Liver (tissue), 3 donors: Measurements from ENCODE around the gene FFAR1.

Experiments used
- ATF3 ChIP-seq: IDR thresholded peaks from 2 replicates; pipeline ENCODE4 v1.6.1; 2016; ENCODE audit warnings: antibody characterized with exemption
- CTCF ChIP-seq: fragments of 150-350 bp; IDR thresholded peaks from 2 replicates; pipeline ENCODE4 v1.5.1; 2017; ENCODE audit warnings: improper control_type of control experiment, low read depth, low read length; ENCODE audit not compliant: missing input control
- EGR1 ChIP-seq, 2 donors: IDR thresholded peaks; 2 replicates each; pipeline ENCODE4 v1.6.1; 2016 to 2018; ENCODE audit warnings: antibody characterized with exemption in 2 of 2, low read depth in 2 of 2
- JUND ChIP-seq, 2 donors: IDR thresholded peaks; 2 replicates each; pipeline ENCODE4 v1.6.1; 2016; ENCODE audit warnings: antibody characterized with exemption in 2 of 2
- RAD21 ChIP-seq, 2 donors: IDR thresholded peaks; 2 replicates each; pipeline ENCODE4 v1.6.1; 2016; ENCODE audit warnings: antibody characterized with exemption in 2 of 2, mild to moderate bottlenecking in 2 of 2
- REST ChIP-seq: IDR thresholded peaks from 2 replicates; pipeline ENCODE4 v1.6.1; 2016; ENCODE audit warnings: antibody characterized with exemption, mild to moderate bottlenecking
- TAF1 ChIP-seq: conservative IDR thresholded peaks from 2 replicates; pipeline ENCODE4 v1.6.1; 2016; ENCODE audit warnings: antibody characterized with exemption, mild to moderate bottlenecking
- YY1 ChIP-seq: IDR thresholded peaks from 2 replicates; pipeline ENCODE4 v1.6.1; 2016; ENCODE audit warnings: antibody characterized with exemption, mild to moderate bottlenecking
- TF ChIP-seq, protein P1 (sequence below): IDR thresholded peaks from 2 replicates; pipeline ENCODE4 v1.6.1; 2016; ENCODE audit warnings: antibody characterized with exemption
- donor health status: healthy.
- donor health status: healthy.

DNA sequence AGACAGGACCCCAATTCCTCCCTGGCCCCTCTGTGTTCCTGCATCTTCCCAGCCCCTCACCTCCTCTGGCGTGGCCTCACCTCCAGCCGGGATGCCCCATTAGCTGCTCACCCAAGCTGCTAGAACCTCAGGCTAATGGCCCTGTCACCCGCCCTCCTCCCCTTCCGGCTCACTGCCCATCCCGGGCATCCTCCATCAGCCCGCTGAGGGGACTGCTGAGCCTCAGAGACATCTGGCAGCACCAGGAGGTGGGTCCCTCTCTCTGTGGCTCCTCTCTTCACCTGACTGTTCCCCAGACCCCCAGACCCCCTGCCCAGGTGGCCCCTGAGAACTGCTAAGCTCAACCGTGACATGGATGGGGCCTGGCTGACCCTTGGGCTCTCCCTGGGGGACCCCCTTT lies 2.9 kb downstream of the FFAR1 start:
- TF ChIP-seq ATF3 = no peak
- no peak for TF ChIP-seq CTCF
- no peak for TF ChIP-seq RAD21 (IDR thresholded peaks at IDR 0.05)
- TF ChIP-seq JUND (IDR thresholded peaks at IDR 0.05) = no peak
- no peak for TF ChIP-seq EGR1 (IDR thresholded peaks at IDR 0.05; ENCODE audit: low read depth in 2 of 2)
- TF ChIP-seq TAF1 = no peak
- TF ChIP-seq, protein P1, sequence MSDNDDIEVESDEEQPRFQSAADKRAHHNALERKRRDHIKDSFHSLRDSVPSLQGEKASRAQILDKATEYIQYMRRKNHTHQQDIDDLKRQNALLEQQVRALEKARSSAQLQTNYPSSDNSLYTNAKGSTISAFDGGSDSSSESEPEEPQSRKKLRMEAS = no peak
- no peak for TF ChIP-seq REST
- no peak for TF ChIP-seq YY1
